Brain microvascular endothelial cell (primary cell): ENCODE measurements around the gene ADGRG6.

Experiments used
- DNase-seq: peaks from one replicate; pipeline ENCODE4 v3.0.0-alpha.2; 2020
- H3K27ac ChIP-seq: fragments of 250-450 bp; sonication (Bioruptor Pico); 2 replicates; pipeline ENCODE4 v1.5.1; 2020; ENCODE audit warnings: mild to moderate bottlenecking, moderate library complexity
- H3K27me3 ChIP-seq: fragments of 250-450 bp; sonication (Bioruptor Pico); replicated peaks from 2 replicates; pipeline ENCODE4 v1.5.1; 2020; ENCODE audit warnings: mild to moderate bottlenecking
- H3K36me3 ChIP-seq: fragments of 250-450 bp; sonication (Bioruptor Pico); replicated peaks from 2 replicates; pipeline ENCODE4 v1.5.1; 2020; ENCODE audit warnings: mild to moderate bottlenecking
- H3K4me3 ChIP-seq: 2 replicates; pipeline ENCODE4 v1.5.1; 2011; ENCODE audit warnings: low read depth, mild to moderate bottlenecking, control low read depth, low read length, moderate library complexity
- CTCF ChIP-seq: IDR thresholded peaks from 2 replicates; pipeline ENCODE4 v1.5.1; 2011; ENCODE audit warnings: low read depth, mild to moderate bottlenecking, moderate library complexity, low read length, control low read depth, inconsistent platforms; ENCODE audit errors: missing control alignments
- in situ Hi-C: cut with HindIII; loops from 2 replicates; pipeline ENCODE4 v1.10.0; 2017; ENCODE audit warnings: low sequenced_read_pairs, low pct_ligation_motif_present

ADGRG6 gene

GRCh38 chr6:142395266-142395665 is 93.5 kb downstream of the ADGRG6 start:
- DNase-seq, result no peak
- no peak for TF ChIP-seq CTCF
- no peak overlapping the region for H3K4me3 ChIP-seq
- H3K36me3 ChIP-seq, result no peaks in the 10 kb centered on the region
- H3K27me3 ChIP-seq, result no peaks in the 10 kb centered on the region
- in situ Hi-C loops, result no loop called here
- H3K27ac ChIP-seq, result peak overlapping the region; percentile 84

DNA sequence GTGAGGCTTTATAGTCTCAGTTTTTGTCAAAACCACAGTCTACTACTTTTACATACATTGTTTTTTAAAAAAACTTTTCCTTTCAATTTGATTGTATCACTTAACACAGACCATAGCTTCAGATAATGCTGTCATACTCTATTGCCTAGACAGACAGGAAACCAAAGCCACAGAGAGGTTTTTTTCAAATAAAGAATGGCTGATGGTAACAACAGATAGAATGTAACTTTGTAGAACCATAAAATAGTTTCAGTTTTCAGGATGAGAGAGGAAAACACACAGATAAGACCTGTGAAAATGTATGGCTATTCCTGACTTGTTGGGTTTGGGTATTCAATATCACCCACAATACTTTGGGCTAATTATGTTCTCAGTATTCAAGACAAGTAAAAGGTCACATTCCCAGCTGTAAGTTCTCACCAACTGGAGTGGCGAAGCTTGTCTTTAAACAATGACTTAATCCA is 94.0 kb downstream of the ADGRG6 start:
- no peak for TF ChIP-seq CTCF
- in situ Hi-C loops, result no loop called here
- H3K27me3 ChIP-seq, result no peaks in the 10 kb centered on the region
- peak; percentile 56 for DNase-seq
- H3K36me3 ChIP-seq, result no peaks in the 10 kb centered on the region
- H3K27ac ChIP-seq, result peak overlapping the region; percentile 84
- H3K4me3 ChIP-seq, result no peak overlapping the region

GRCh38 chr6:142398353-142398752 is 96.5 kb downstream of the ADGRG6 start:
- no peaks in the 10 kb centered on the region for H3K36me3 ChIP-seq
- in situ Hi-C loops, result no loop called here
- no peak for DNase-seq
- no peak overlapping the region for H3K27ac ChIP-seq
- no peak overlapping the region for H3K4me3 ChIP-seq
- H3K27me3 ChIP-seq, result no peaks in the 10 kb centered on the region
- no peak for TF ChIP-seq CTCF

DNA sequence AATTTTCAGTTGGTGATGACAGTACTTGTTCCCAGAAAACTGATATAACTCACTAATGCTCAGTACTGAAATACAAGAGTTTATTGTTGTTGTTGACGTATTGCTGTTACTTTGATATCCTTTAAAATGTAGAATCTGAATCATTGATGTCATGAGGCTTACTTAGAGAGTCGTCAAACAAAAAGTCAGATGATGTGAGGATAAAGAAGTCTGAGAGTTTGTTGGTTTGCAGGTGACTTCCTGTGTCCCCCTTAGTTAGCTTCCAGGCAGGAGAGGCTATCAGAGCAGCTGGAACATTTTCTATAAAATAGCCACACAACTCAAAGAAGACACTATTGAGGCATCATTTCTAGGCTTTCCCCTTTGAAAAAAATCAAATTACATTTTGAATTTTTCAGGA is 97.9 kb downstream of the ADGRG6 start:
- in situ Hi-C loops, result no loop called here
- Histone ChIP-seq H3K27ac (no peak overlapping the region), H3K36me3 (no peaks in the 10 kb centered on the region), H3K4me3 (no peak overlapping the region), H3K27me3 (no peaks in the 10 kb centered on the region)
- DNase-seq, result no peak
- TF ChIP-seq CTCF, result no peak

GRCh38 chr6:142400495-142400894 is 98.7 kb downstream of the ADGRG6 start:
- Histone ChIP-seq H3K4me3 (no peak overlapping the region), H3K27ac (peak overlapping the region; percentile 65), H3K36me3 (no peaks in the 10 kb centered on the region), H3K27me3 (no peaks in the 10 kb centered on the region)
- in situ Hi-C loops, result no loop called here
- peak; percentile 75 for DNase-seq
- TF ChIP-seq CTCF, result no peak

GRCh38 chr6:142401838-142402237 is 100.0 kb downstream of the ADGRG6 start:
- H3K36me3 ChIP-seq, result no peaks in the 10 kb centered on the region
- no peak for DNase-seq
- in situ Hi-C loops, result no loop called here
- H3K27ac ChIP-seq, result no peak overlapping the region
- H3K4me3 ChIP-seq, result no peak overlapping the region
- no peak for TF ChIP-seq CTCF
- no peaks in the 10 kb centered on the region for H3K27me3 ChIP-seq
